ENCODE results near the gene RPL5.

RPL5 gene

GRCh38 chr1:92853299-92853698 is 21.5 kb downstream of the RPL5 start:
- Histone ChIP-seq H3K14ac (ENCODE audit: low read length) (no peak overlapping the region), H2BK120ac (ENCODE audit: low read depth, low read length) (no peak overlapping the region), H2BK5ac (ENCODE audit: low read length) (no peak overlapping the region), H3K4me1 (ENCODE audit: control insufficient read depth in 2 of 2, insufficient read depth in 1 of 2, low read depth in 1 of 2, low read length in 2 of 2) (no peaks in the 10 kb centered on the region), H3K9ac (ENCODE audit: low read depth, low read length, poor library complexity) (no peak overlapping the region), H2AFZ (ENCODE audit: low read length) (no peak overlapping the region), H3K4me2 (ENCODE audit: insufficient read depth, low read length, poor library complexity, severe bottlenecking) (no peak overlapping the region), H2BK12ac (ENCODE audit: low read length) (no peak overlapping the region), H4K8ac (ENCODE audit: low read depth, low read length) (no peak overlapping the region), H3K79me1 (ENCODE audit: low read depth, low read length) (no peaks in the 10 kb centered on the region), H3K4ac (ENCODE audit: low read length) (no peak overlapping the region), H3K18ac (ENCODE audit: low read length) (no peak overlapping the region), H3K27me3 (ENCODE audit: control insufficient read depth in 3 of 3, insufficient read depth in 3 of 3, low read depth in 1 of 3, low read length in 3 of 3) (no peaks in the 10 kb centered on the region), H4K91ac (ENCODE audit: low read depth, low read length, poor library complexity) (no peak overlapping the region), H3K27ac (replicated peaks; ENCODE audit: low read length) (no peak overlapping the region), H2BK15ac (ENCODE audit: low read length) (no peak overlapping the region), H3K36me3 (replicated peaks in 1 of 2; ENCODE audit: control insufficient read depth in 2 of 2, insufficient read depth in 2 of 2, low read length in 2 of 2) (no peaks in the 10 kb centered on the region), H3K4me3 (ENCODE audit: low read length in 2 of 2) (no peak overlapping the region), H3K9me3 (replicated peaks in 1 of 2; ENCODE audit: control insufficient read depth in 2 of 2, insufficient read depth in 1 of 2, low read depth in 1 of 2, low read length in 2 of 2) (no peaks in the 10 kb centered on the region), H3K23ac (ENCODE audit: low read depth, low read length, poor library complexity) (no peak overlapping the region), H2AK5ac (ENCODE audit: low read depth, low read length) (no peak overlapping the region)
- DNase-seq (ENCODE audit: low spot score), result no peak
- WGBS, 2 donors (ENCODE audit: extremely low coverage in 2 of 2, insufficient read length in 2 of 2, insufficient replicate concordance in 1 of 2), result no CpG with 5 or more reads among the region's 2 CpGs

DNA sequence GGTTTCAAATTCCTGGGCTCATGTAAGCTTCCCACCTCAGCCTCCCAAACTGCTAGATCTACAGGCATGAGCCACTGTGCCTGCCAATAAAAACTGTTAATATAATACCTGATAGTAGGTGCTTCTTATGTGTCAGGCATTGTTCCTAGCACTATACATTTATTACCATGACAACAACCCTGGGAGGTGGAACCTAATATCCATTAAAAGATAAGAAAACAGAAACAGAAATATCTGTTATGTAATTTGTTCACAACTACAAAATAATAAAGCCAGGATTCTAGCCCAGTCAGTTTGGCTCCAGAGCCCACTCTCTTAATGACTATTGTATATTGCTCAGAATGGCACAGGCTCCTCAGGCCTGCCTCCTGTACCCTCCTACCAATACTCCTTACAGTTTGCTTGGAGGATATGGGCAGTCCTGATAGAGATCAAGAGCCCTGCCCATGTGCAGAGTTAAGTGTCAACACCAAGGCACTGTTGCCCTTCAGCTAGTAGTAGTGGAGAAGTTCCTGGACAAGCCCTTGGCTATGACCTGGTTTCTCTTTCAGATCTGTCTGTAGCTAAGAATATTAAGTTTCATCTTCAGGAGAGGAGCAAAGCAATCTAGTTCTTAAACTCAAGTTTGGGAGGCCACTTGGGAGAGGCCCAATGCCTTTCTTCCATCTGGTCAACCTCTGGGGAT is 22.4 kb downstream of the RPL5 start:
- H2BK15ac ChIP-seq (ENCODE audit: low read length), result no peak overlapping the region
- H3K14ac ChIP-seq (ENCODE audit: low read length), result no peak overlapping the region
- no peak overlapping the region for H3K9ac ChIP-seq (ENCODE audit: low read depth, low read length, poor library complexity)
- H2BK5ac ChIP-seq (ENCODE audit: low read length), result no peak overlapping the region
- no peak overlapping the region for H4K8ac ChIP-seq (ENCODE audit: low read depth, low read length)
- H2BK120ac ChIP-seq (ENCODE audit: low read depth, low read length), result no peak overlapping the region
- no peak overlapping the region for H3K4me2 ChIP-seq (ENCODE audit: insufficient read depth, low read length, poor library complexity, severe bottlenecking)
- H3K36me3 ChIP-seq (replicated peaks in 1 of 2; ENCODE audit: control insufficient read depth in 2 of 2, insufficient read depth in 2 of 2, low read length in 2 of 2), result no peaks in the 10 kb centered on the region
- H3K18ac ChIP-seq (ENCODE audit: low read length), result no peak overlapping the region
- H2AK5ac ChIP-seq (ENCODE audit: low read depth, low read length), result no peak overlapping the region
- no peak overlapping the region for H3K27ac ChIP-seq (replicated peaks; ENCODE audit: low read length)
- H2BK12ac ChIP-seq (ENCODE audit: low read length), result no peak overlapping the region
- H3K23ac ChIP-seq (ENCODE audit: low read depth, low read length, poor library complexity), result no peak overlapping the region
- no peaks in the 10 kb centered on the region for H3K9me3 ChIP-seq (replicated peaks in 1 of 2; ENCODE audit: control insufficient read depth in 2 of 2, insufficient read depth in 1 of 2, low read depth in 1 of 2, low read length in 2 of 2)
- no peak overlapping the region for H4K91ac ChIP-seq (ENCODE audit: low read depth, low read length, poor library complexity)
- no peak for DNase-seq (ENCODE audit: low spot score)
- no peak overlapping the region for H3K4ac ChIP-seq (ENCODE audit: low read length)
- no peaks in the 10 kb centered on the region for H3K79me1 ChIP-seq (ENCODE audit: low read depth, low read length)
- no peaks in the 10 kb centered on the region for H3K27me3 ChIP-seq (ENCODE audit: control insufficient read depth in 3 of 3, insufficient read depth in 3 of 3, low read depth in 1 of 3, low read length in 3 of 3)
- no peak overlapping the region for H3K4me3 ChIP-seq (ENCODE audit: low read length in 2 of 2)
- no peaks in the 10 kb centered on the region for H3K4me1 ChIP-seq (ENCODE audit: control insufficient read depth in 2 of 2, insufficient read depth in 1 of 2, low read depth in 1 of 2, low read length in 2 of 2)
- no peak overlapping the region for H2AFZ ChIP-seq (ENCODE audit: low read length)

- no peak for DNase-seq (ENCODE audit: low spot score)
- H2AK5ac ChIP-seq (ENCODE audit: low read depth, low read length), result no peak overlapping the region
- no peak overlapping the region for H2BK5ac ChIP-seq (ENCODE audit: low read length)
- no peak overlapping the region for H3K9ac ChIP-seq (ENCODE audit: low read depth, low read length, poor library complexity)
- no peak overlapping the region for H2BK12ac ChIP-seq (ENCODE audit: low read length)
- H3K27ac ChIP-seq (replicated peaks; ENCODE audit: low read length), result no peak overlapping the region
- H3K9me3 ChIP-seq (replicated peaks in 1 of 2; ENCODE audit: control insufficient read depth in 2 of 2, insufficient read depth in 1 of 2, low read depth in 1 of 2, low read length in 2 of 2), result no peaks in the 10 kb centered on the region
- H3K4me1 ChIP-seq (ENCODE audit: control insufficient read depth in 2 of 2, insufficient read depth in 1 of 2, low read depth in 1 of 2, low read length in 2 of 2), result no peaks in the 10 kb centered on the region
- no peaks in the 10 kb centered on the region for H3K36me3 ChIP-seq (replicated peaks in 1 of 2; ENCODE audit: control insufficient read depth in 2 of 2, insufficient read depth in 2 of 2, low read length in 2 of 2)
- no peaks in the 10 kb centered on the region for H3K79me1 ChIP-seq (ENCODE audit: low read depth, low read length)
- H3K23ac ChIP-seq (ENCODE audit: low read depth, low read length, poor library complexity), result no peak overlapping the region
- no peaks in the 10 kb centered on the region for H3K27me3 ChIP-seq (ENCODE audit: control insufficient read depth in 3 of 3, insufficient read depth in 3 of 3, low read depth in 1 of 3, low read length in 3 of 3)
- H3K4ac ChIP-seq (ENCODE audit: low read length), result no peak overlapping the region
- no peak overlapping the region for H3K4me3 ChIP-seq (ENCODE audit: low read length in 2 of 2)
- no peak overlapping the region for H2BK15ac ChIP-seq (ENCODE audit: low read length)
- no peak overlapping the region for H4K8ac ChIP-seq (ENCODE audit: low read depth, low read length)
- H2BK120ac ChIP-seq (ENCODE audit: low read depth, low read length), result no peak overlapping the region
- WGBS, 2 donors (ENCODE audit: extremely low coverage in 2 of 2, insufficient read length in 2 of 2, insufficient replicate concordance in 1 of 2), result 100% methylated on average over 1 of the region's 4 CpGs; no CpG with 5 or more reads in 1 of the 2 donors
- H4K91ac ChIP-seq (ENCODE audit: low read depth, low read length, poor library complexity), result no peak overlapping the region
- no peak overlapping the region for H2AFZ ChIP-seq (ENCODE audit: low read length)
- H3K18ac ChIP-seq (ENCODE audit: low read length), result no peak overlapping the region
- no peak overlapping the region for H3K14ac ChIP-seq (ENCODE audit: low read length)
- no peak overlapping the region for H3K4me2 ChIP-seq (ENCODE audit: insufficient read depth, low read length, poor library complexity, severe bottlenecking)
These were observed 23.4 kb downstream of the RPL5 start for GRCh38 chr1:92855236-92855635.

DNA sequence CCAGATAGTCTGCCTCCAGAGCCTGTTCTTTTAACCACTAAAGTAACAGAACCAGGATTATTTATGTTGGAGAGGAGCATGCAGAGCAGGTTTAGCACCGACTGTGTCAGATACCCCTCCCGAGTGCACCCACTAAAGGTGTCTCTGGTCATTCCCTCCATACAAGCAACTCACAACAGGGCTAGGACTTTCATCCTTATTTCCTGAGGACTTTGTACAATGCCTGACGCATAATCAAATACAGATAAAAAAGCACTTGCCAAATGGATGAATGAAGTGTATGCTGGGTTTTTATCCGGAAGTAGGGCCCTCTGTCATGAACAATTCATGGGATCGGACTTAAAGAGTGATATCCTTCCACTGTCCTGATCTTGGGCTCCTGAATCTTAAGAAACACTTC is 26.0 kb downstream of the RPL5 start:
- H2BK12ac ChIP-seq (ENCODE audit: low read length), result no peak overlapping the region
- H3K23ac ChIP-seq (ENCODE audit: low read depth, low read length, poor library complexity), result no peak overlapping the region
- no peak overlapping the region for H3K9ac ChIP-seq (ENCODE audit: low read depth, low read length, poor library complexity)
- H3K14ac ChIP-seq (ENCODE audit: low read length), result no peak overlapping the region
- no peaks in the 10 kb centered on the region for H3K4me1 ChIP-seq (ENCODE audit: control insufficient read depth in 2 of 2, insufficient read depth in 1 of 2, low read depth in 1 of 2, low read length in 2 of 2)
- no peak overlapping the region for H3K4ac ChIP-seq (ENCODE audit: low read length)
- no peak overlapping the region for H2AFZ ChIP-seq (ENCODE audit: low read length)
- H3K4me2 ChIP-seq (ENCODE audit: insufficient read depth, low read length, poor library complexity, severe bottlenecking), result no peak overlapping the region
- H3K27me3 ChIP-seq (ENCODE audit: control insufficient read depth in 3 of 3, insufficient read depth in 3 of 3, low read depth in 1 of 3, low read length in 3 of 3), result no peaks in the 10 kb centered on the region
- H3K9me3 ChIP-seq (replicated peaks in 1 of 2; ENCODE audit: control insufficient read depth in 2 of 2, insufficient read depth in 1 of 2, low read depth in 1 of 2, low read length in 2 of 2), result no peaks in the 10 kb centered on the region
- H4K91ac ChIP-seq (ENCODE audit: low read depth, low read length, poor library complexity), result no peak overlapping the region
- no peak overlapping the region for H2BK120ac ChIP-seq (ENCODE audit: low read depth, low read length)
- H3K27ac ChIP-seq (replicated peaks; ENCODE audit: low read length), result no peak overlapping the region
- no peaks in the 10 kb centered on the region for H3K79me1 ChIP-seq (ENCODE audit: low read depth, low read length)
- no CpG with 5 or more reads among the region's 5 CpGs for WGBS, 2 donors (ENCODE audit: extremely low coverage in 2 of 2, insufficient read length in 2 of 2, insufficient replicate concordance in 1 of 2)
- H3K18ac ChIP-seq (ENCODE audit: low read length), result no peak overlapping the region
- H3K4me3 ChIP-seq (ENCODE audit: low read length in 2 of 2), result no peak overlapping the region
- no peak overlapping the region for H2BK5ac ChIP-seq (ENCODE audit: low read length)
- DNase-seq (ENCODE audit: low spot score), result no peak
- no peaks in the 10 kb centered on the region for H3K36me3 ChIP-seq (replicated peaks in 1 of 2; ENCODE audit: control insufficient read depth in 2 of 2, insufficient read depth in 2 of 2, low read length in 2 of 2)
- no peak overlapping the region for H2BK15ac ChIP-seq (ENCODE audit: low read length)
- H4K8ac ChIP-seq (ENCODE audit: low read depth, low read length), result no peak overlapping the region
- no peak overlapping the region for H2AK5ac ChIP-seq (ENCODE audit: low read depth, low read length)

Data from neuronal stem cell (in vitro differentiated cells).